Endothelial cell of umbilical vein (primary cell): ENCODE results near the gene TRMT11. TPM values are rescaled to one million over a fixed set of nuclear protein-coding genes. Genes with fewer than 3 reads are reported as not detected.

Source experiments
- BruUV-seq: library from RNA; stranded (reverse); fragments of 400-500 nt; replicated peaks from 2 replicates; lab custom pipeline; 2021; lab: Mats Ljungman, UMichigan
- CTCF ChIA-PET: fragments of 300-600, 350-600 bp; sonication (Branson Sonifier 250); formaldehyde crosslinking; loops from one replicate; lab custom pipeline; 2021; ENCODE audit warnings: antibody characterized with exemption, inconsistent platforms; lab: Charles Lee
- POLR2A ChIA-PET: fragments of 300-600, 350-600 bp; sonication (Branson Sonifier 250); formaldehyde crosslinking; loops from one replicate; lab custom pipeline; 2021; ENCODE audit warnings: antibody characterized with exemption, inconsistent platforms; lab: Charles Lee
- DNase-seq: peaks from one replicate; pipeline ENCODE4 v3.0.0-alpha.2; 2011; ENCODE audit warnings: low read depth, low spot score
- FAIRE-seq: peaks from 2 replicates; lab custom pipeline; 2011; peaks lifted over from hg19 to GRCh38; lab: Jason Lieb, UNC
- H2AFZ ChIP-seq: 2 replicates; pipeline ENCODE4 v1.6.0; 2012; ENCODE audit warnings: low read depth, low read length, control low read depth, inconsistent platforms
- H3K27ac ChIP-seq: 2 replicates; pipeline ENCODE4 v1.5.1; 2011; ENCODE audit warnings: low read depth, mild to moderate bottlenecking, control low read depth, low read length, moderate library complexity; ENCODE audit not compliant: insufficient read depth
- H3K27me3 ChIP-seq, 2 experiments: 2 replicates each; pipeline versions ENCODE4 v1.6.0 to v1.6.1; 2011; ENCODE audit warnings: low read length in 2 of 2, mixed read lengths in 1 of 2; ENCODE audit not compliant: control insufficient read depth in 2 of 2, insufficient read depth in 2 of 2
- H3K36me3 ChIP-seq, 2 experiments: 2 replicates in 1 of 2; 3 replicates in 1 of 2; pipeline ENCODE4 v1.5.1; 2011; ENCODE audit warnings: low read length in 2 of 2, mild to moderate bottlenecking in 1 of 2, moderate library complexity in 1 of 2; ENCODE audit not compliant: control insufficient read depth in 2 of 2, insufficient read depth in 2 of 2; ENCODE audit errors: extremely low read depth in 1 of 2
- H3K4me1 ChIP-seq: 3 replicates; pipeline ENCODE4 v1.5.1; 2011; ENCODE audit warnings: mild to moderate bottlenecking, low read length; ENCODE audit not compliant: control insufficient read depth, insufficient read depth; ENCODE audit errors: extremely low read depth
- H3K4me2 ChIP-seq: 2 replicates; pipeline ENCODE4 v1.6.1; 2011; ENCODE audit warnings: low read length, control low read depth, mixed read lengths; ENCODE audit not compliant: insufficient read depth
- H3K4me3 ChIP-seq, 3 experiments: fragments of 200-600 bp in 1 of 3; sonication (generic), shearing (Covaris generic) in 1 of 3; replicated peaks in 1 of 3; 2 replicates each; pipeline ENCODE4 v1.5.1; 2011 to 2016; ENCODE audit warnings: control low read depth in 3 of 3, low read length in 3 of 3, mild to moderate bottlenecking in 2 of 3, inconsistent platforms in 1 of 3, low read depth in 1 of 3, moderate library complexity in 1 of 3; ENCODE audit not compliant: insufficient read depth in 1 of 3
- H3K79me2 ChIP-seq: 2 replicates; pipeline ENCODE4 v1.6.0; 2012; ENCODE audit warnings: low read length, inconsistent platforms; ENCODE audit not compliant: control insufficient read depth, insufficient read depth
- H3K9ac ChIP-seq: replicated peaks from 2 replicates; pipeline ENCODE3; 2011; ENCODE audit warnings: low read length, control low read depth; ENCODE audit not compliant: insufficient read depth; ENCODE audit errors: extremely low read depth
- H3K9me1 ChIP-seq: replicated peaks from 3 replicates; pipeline ENCODE4 v1.6.0; 2011; ENCODE audit warnings: mild to moderate bottlenecking, low read length; ENCODE audit not compliant: control insufficient read depth, insufficient read depth; ENCODE audit errors: extremely low read depth
- H3K9me3 ChIP-seq: replicated peaks from 2 replicates; pipeline ENCODE4 v1.5.1; 2012; ENCODE audit warnings: low read length, inconsistent platforms; ENCODE audit not compliant: control insufficient read depth, insufficient read depth
- H4K20me1 ChIP-seq: replicated peaks from 2 replicates; pipeline ENCODE3; 2011; ENCODE audit warnings: mild to moderate bottlenecking, low read length; ENCODE audit not compliant: control insufficient read depth, insufficient read depth; ENCODE audit errors: extremely low read depth
- EZH2 ChIP-seq: IDR thresholded peaks from 2 replicates; pipeline ENCODE4 v1.6.1; 2012; ENCODE audit warnings: borderline replicate concordance, low read depth, mild to moderate bottlenecking, moderate library complexity, low read length, inconsistent platforms; ENCODE audit not compliant: severe bottlenecking
- FOS ChIP-seq: IDR thresholded peaks from 2 replicates; pipeline ENCODE4 v1.6.1; 2011; ENCODE audit warnings: mild to moderate bottlenecking, low read length, moderate library complexity, borderline replicate concordance; ENCODE audit not compliant: insufficient read depth
- GATA2 ChIP-seq: IDR thresholded peaks from 2 replicates; pipeline ENCODE4 v1.7.0; 2011; ENCODE audit warnings: low read depth, mild to moderate bottlenecking, moderate library complexity, mixed read lengths, low read length; ENCODE audit not compliant: insufficient read length, insufficient read depth
- JUN ChIP-seq: IDR thresholded peaks from 2 replicates; pipeline ENCODE4 v1.6.1; 2011; ENCODE audit warnings: borderline replicate concordance, low read depth; ENCODE audit not compliant: insufficient read length, insufficient read depth
- MYC ChIP-seq: IDR thresholded peaks from one replicate; pipeline ENCODE4 v1.6.1; 2011; ENCODE audit warnings: mild to moderate bottlenecking, low read depth, low read length
- POLR2A ChIP-seq: IDR thresholded peaks from 2 replicates; pipeline ENCODE4 v1.6.1; 2012; ENCODE audit warnings: low read depth, mild to moderate bottlenecking, control low read depth, low read length
- POLR2AphosphoS5 ChIP-seq: IDR thresholded peaks from 2 replicates; pipeline ENCODE4 v1.6.1; 2012; ENCODE audit warnings: low read depth, mild to moderate bottlenecking, control low read depth, low read length, moderate library complexity; ENCODE audit not compliant: insufficient read depth
- dilution Hi-C: fragments of 300-500 bp; cut with MboI; formaldehyde crosslinking; loops from one replicate; pipeline ENCODE4 v1.15.0; 2019; ENCODE audit warnings: low sequenced_read_pairs; ENCODE audit not compliant: extremely low pct_ligation_motif_present
- intact Hi-C: fragments of 100-400 bp; cut with micrococcal nuclease; formaldehyde crosslinking; loops from one replicate; pipeline ENCODE4 v1.10.0; 2022
- polyA plus RNA-seq, 4 experiments: library from polyadenylated mRNA; depleted of rRNA in 3 of 4; stranded (reverse) in 3 of 4; unstranded in 1 of 4; fragments of >200 nt; gene quantifications; 2 replicates each; pipeline versions ENCODE4 v1.2.1 to v1.2.3, GENCODE V29; 2011 to 2012; ENCODE audit warnings: missing spikeins in 1 of 4
- total RNA-seq: library from RNA; stranded (reverse); gene quantifications from 2 replicates; pipeline ENCODE4 v1.2.3, GENCODE V29; 2021
- TF ChIP-seq, protein P1 (sequence below), 2 donors: IDR thresholded peaks; 1 replicate in 1 of 2; 2 replicates in 1 of 2; pipeline ENCODE4 v1.5.1; 2011; ENCODE audit warnings: low read length in 2 of 2, mild to moderate bottlenecking in 2 of 2, moderate library complexity in 2 of 2, control low read depth in 1 of 2, inconsistent platforms in 1 of 2, low read depth in 1 of 2; ENCODE audit not compliant: insufficient read depth in 1 of 2; ENCODE audit errors: extremely low read depth in 1 of 2
- TF ChIP-seq, protein P2 (sequence below): IDR thresholded peaks from 2 replicates; pipeline ENCODE4 v1.6.1; 2011; ENCODE audit not compliant: insufficient read depth, insufficient read length

The TRMT11 gene
- total and polyA plus RNA-seq, 2 donors (not counting 3 experiments of a cell fraction or from before 2014, with no cell fraction given), result 5.1 to 10.7 TPM

DNA sequence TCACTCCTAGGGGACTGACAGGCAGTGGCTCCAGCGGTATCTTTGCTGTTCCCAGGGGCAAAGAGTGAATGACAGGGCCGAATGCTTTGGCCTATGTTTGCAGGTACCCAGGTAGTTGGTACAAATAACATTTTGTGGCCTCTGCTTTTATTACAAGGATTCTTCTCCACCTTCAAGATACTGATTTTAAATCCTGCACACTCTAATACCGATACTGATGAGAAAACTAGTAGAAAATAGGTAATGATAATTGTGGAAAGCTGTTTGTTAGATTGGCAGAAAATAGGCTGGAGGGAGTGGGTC is 29.0 kb upstream of the TRMT11 start:
- DNase-seq, result no peak
- Histone ChIP-seq H3K9ac (peak overlapping the region; percentile 86), H3K4me3 (peak overlapping the region; percentile 46 to 74 (median 58)), H4K20me1 (no peaks in the 10 kb centered on the region), H3K27ac (peak overlapping the region; percentile 47), H3K4me1 (peaks cover 15% of the 10 kb centered on the region), H3K27me3 (no peaks in the 10 kb centered on the region), H3K9me3 (no peaks in the 10 kb centered on the region), H2AFZ (peak overlapping the region; percentile 93), H3K9me1 (no peaks in the 10 kb centered on the region), H3K79me2 (no peaks in the 10 kb centered on the region), H3K36me3 (no peaks in the 10 kb centered on the region), H3K4me2 (peak overlapping the region; percentile 57)
- TF ChIP-seq POLR2AphosphoS5 (no peak), JUN (no peak), POLR2A (no peak), FOS (no peak), EZH2 (no peak), MYC (no peak), GATA2 (no peak)
- TF ChIP-seq, protein P1, sequence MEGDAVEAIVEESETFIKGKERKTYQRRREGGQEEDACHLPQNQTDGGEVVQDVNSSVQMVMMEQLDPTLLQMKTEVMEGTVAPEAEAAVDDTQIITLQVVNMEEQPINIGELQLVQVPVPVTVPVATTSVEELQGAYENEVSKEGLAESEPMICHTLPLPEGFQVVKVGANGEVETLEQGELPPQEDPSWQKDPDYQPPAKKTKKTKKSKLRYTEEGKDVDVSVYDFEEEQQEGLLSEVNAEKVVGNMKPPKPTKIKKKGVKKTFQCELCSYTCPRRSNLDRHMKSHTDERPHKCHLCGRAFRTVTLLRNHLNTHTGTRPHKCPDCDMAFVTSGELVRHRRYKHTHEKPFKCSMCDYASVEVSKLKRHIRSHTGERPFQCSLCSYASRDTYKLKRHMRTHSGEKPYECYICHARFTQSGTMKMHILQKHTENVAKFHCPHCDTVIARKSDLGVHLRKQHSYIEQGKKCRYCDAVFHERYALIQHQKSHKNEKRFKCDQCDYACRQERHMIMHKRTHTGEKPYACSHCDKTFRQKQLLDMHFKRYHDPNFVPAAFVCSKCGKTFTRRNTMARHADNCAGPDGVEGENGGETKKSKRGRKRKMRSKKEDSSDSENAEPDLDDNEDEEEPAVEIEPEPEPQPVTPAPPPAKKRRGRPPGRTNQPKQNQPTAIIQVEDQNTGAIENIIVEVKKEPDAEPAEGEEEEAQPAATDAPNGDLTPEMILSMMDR (IDR thresholded peaks at IDR 0.05; ENCODE audit: extremely low read depth in 1 of 2, insufficient read depth in 1 of 2, low read depth in 1 of 2, low read length in 2 of 2), result no peak
- TF ChIP-seq, protein P2, sequence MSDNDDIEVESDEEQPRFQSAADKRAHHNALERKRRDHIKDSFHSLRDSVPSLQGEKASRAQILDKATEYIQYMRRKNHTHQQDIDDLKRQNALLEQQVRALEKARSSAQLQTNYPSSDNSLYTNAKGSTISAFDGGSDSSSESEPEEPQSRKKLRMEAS, result no peak
- intact Hi-C loops, result loop anchor here (5.0 kb wide), 2 partner anchors 100 to 645 kb away; no protein-coding TSS in a partner anchor
- no peak for FAIRE-seq
- ChIA-PET POLR2A (interaction anchor here (0.7 to 1.3 kb wide), 3 partner anchors 47 to 168 kb away, joined by 3 to 4 read pairs (median 3); partner anchors contain the start of gene NCOA7), CTCF (interaction anchor here (0.8 to 8.4 kb wide), 19 partner anchors 10 to 656 kb away, joined by 3 to 138 read pairs (median 13); partner anchors contain the start of genes HDDC2 and NCOA7)
- BruUV-seq, result no TSS peak
- dilution Hi-C loops, result no loop called here
